ENCODE measurements around the gene DBF4B. TPM values are rescaled to one million over a fixed set of nuclear protein-coding genes. Genes with fewer than 3 reads are reported as not detected.
A peak's percentile ranks its signal among the peaks of the same experiment; 100 is the strongest.
"Not testable (repeated sequence)": the region's sequence is repeated elsewhere in the genome, so short reads cannot be mapped to it uniquely, and the experiment has no call there.

DBF4B gene
- polyA plus RNA-seq, 1 of the 3 experiments (the other 2 are of a cell fraction) = 8.3 TPM

GRCh38 chr17:44677136-44677535 lies 31.3 kb upstream of the DBF4B start (continued):
- TF ChIP-seq CTCF (IDR thresholded peaks at IDR 0.05) (no peak), NRF1 (IDR thresholded peaks at IDR 0.05; ENCODE audit: low read depth, low read length) (no peak), SMC3 (IDR thresholded peaks at IDR 0.05; ENCODE audit: low read depth, low read length) (no peak), TEAD4 (IDR thresholded peaks at IDR 0.05; ENCODE audit: borderline replicate concordance, insufficient read depth) (no peak)

DNA sequence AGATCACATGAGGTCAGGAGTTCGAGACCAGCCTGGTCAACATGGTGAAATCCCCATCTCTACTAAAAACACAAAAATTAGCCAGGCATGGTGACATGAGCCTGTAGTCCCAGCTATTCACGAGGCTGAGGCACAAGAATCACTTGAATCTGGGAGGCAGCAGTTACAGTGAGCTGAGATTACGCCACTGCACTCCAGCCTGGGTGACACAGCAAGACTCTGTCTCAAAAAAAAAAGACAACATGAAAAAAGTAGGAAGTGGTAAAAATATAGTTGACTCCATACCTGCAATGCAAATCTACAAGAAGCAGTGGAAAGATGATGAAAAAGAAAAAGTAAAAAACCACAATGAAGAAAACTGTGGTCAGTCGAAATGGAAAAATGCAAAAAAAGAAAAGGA lies 25.2 kb upstream of the DBF4B start:
- WGBS (ENCODE audit: low lambda C conversion rate) = 96% methylated on average over 4 of the region's 4 CpGs
- POLR2A ChIA-PET; H3F3A ChIP-seq (replicated peaks; ENCODE audit: insufficient read depth); H3K4me3 ChIP-seq (ENCODE audit: low read depth in 2 of 2, low read length in 1 of 2); H2AFZ ChIP-seq (ENCODE audit: low read depth); H3K9ac ChIP-seq; H4K20me1 ChIP-seq (ENCODE audit: insufficient read depth); H3K27ac ChIP-seq (ENCODE audit: low read depth in 2 of 2, low read length in 1 of 2); H3K4me1 ChIP-seq (ENCODE audit: control insufficient read depth in 1 of 2, insufficient read depth in 2 of 2, low read depth in 1 of 2, low read length in 1 of 2); H3K4me2 ChIP-seq; H3K9me2 ChIP-seq; H3K9me3 ChIP-seq; DNase-seq; H3K27me3 ChIP-seq (ENCODE audit: insufficient read depth): not testable (repeated sequence)
- CTCF ChIA-PET = interaction anchor here (1.3 to 6.0 kb wide), 2 partner anchors 11 to 14 kb away, joined by 3 to 29 read pairs; no protein-coding TSS in a partner anchor
- Histone ChIP-seq H3K79me2 (ENCODE audit: insufficient read depth) (peaks cover 29% of the 10 kb centered on the region), H3K36me3 (replicated peaks in 1 of 2; ENCODE audit: control insufficient read depth in 1 of 2, insufficient read depth in 2 of 2, low read length in 1 of 2) (peaks cover 26 to 44% of the 10 kb centered on the region in 2 experiments)

- H3K36me3 ChIP-seq (replicated peaks in 1 of 2; ENCODE audit: control insufficient read depth in 1 of 2, insufficient read depth in 2 of 2, low read length in 1 of 2) = peaks cover 7 to 14% of the 10 kb centered on the region in 2 experiments
- no peaks in the 10 kb centered on the region for H3K9me2 ChIP-seq
- H3K4me2 ChIP-seq = no peak overlapping the region
- TF ChIP-seq FOXM1 (IDR thresholded peaks at IDR 0.05; ENCODE audit: low read depth) (no peak), YY1 (IDR thresholded peaks at IDR 0.05; ENCODE audit: low read depth) (no peak), TCF12 (IDR thresholded peaks at IDR 0.05) (no peak)
- ChIA-PET POLR2A (interaction anchor here (0.6 kb wide), 1 partner anchor 29 kb away, joined by 4 read pairs; no protein-coding TSS in a partner anchor), CTCF (interaction anchor here (2.1 kb wide), 1 partner anchor 15 kb away, joined by 13 read pairs; no protein-coding TSS in a partner anchor)
- 100% methylated on average over 1 of the region's 1 CpG for WGBS (ENCODE audit: low lambda C conversion rate)
- H3K4me3 ChIP-seq (ENCODE audit: low read depth in 2 of 2, low read length in 1 of 2) = no peak overlapping the region
- no peak overlapping the region for H3K27ac ChIP-seq (ENCODE audit: low read depth in 2 of 2, low read length in 1 of 2)
- H3K27me3 ChIP-seq (ENCODE audit: insufficient read depth) = no peaks in the 10 kb centered on the region
- peaks cover 41% of the 10 kb centered on the region for H3K79me2 ChIP-seq (ENCODE audit: insufficient read depth)
- no peaks in the 10 kb centered on the region for H3K9me3 ChIP-seq
- peaks cover 7% of the 10 kb centered on the region for H3F3A ChIP-seq (replicated peaks; ENCODE audit: insufficient read depth)
- H4K20me1 ChIP-seq (ENCODE audit: insufficient read depth) = no peaks in the 10 kb centered on the region
- DNase-seq = no peak
- no peak overlapping the region for H3K9ac ChIP-seq
- H2AFZ ChIP-seq (ENCODE audit: low read depth) = no peak overlapping the region
- peaks cover 0 to 7% of the 10 kb centered on the region in 2 experiments; a peak in 1 of 4 replicates for H3K4me1 ChIP-seq (ENCODE audit: control insufficient read depth in 1 of 2, insufficient read depth in 2 of 2, low read depth in 1 of 2, low read length in 1 of 2)
Observed at GRCh38 chr17:44687756-44688155, 20.7 kb upstream of the DBF4B start.

DNA sequence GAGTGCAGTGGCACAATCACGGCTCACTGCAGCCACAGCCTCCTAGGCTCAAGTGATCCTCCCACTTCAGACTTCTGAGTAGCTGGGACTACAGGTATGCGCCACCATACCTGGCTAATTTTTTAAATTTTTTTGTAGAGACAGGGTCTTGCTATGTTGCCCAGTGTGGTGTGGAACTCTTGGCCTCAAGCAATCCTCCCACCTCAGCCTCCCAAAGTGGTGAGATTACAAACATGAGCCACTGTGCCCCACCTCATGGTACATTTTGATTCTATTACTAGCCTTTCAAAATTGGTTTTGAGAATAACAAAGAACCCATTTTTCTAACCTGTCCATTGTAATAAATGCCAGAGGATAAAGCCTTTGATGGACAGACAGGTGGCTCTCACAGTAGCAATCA lies 20.3 kb upstream of the DBF4B start:
- no peak for DNase-seq
- no peaks in the 10 kb centered on the region for H3K9me2 ChIP-seq
- H3K9ac ChIP-seq = no peak overlapping the region
- H3F3A ChIP-seq (replicated peaks; ENCODE audit: insufficient read depth) = peaks cover 7% of the 10 kb centered on the region
- H3K4me3 ChIP-seq (ENCODE audit: low read depth in 2 of 2, low read length in 1 of 2) = peak overlapping the region in 1 of 2 experiments; percentile 78; a peak in 1 of 4 replicates
- ChIA-PET POLR2A (no interaction called here), CTCF (interaction anchor here (2.1 kb wide), 1 partner anchor 16 kb away, joined by 13 read pairs; no protein-coding TSS in a partner anchor)
- peaks cover 38% of the 10 kb centered on the region for H3K79me2 ChIP-seq (ENCODE audit: insufficient read depth)
- 83% methylated on average over 2 of the region's 2 CpGs for WGBS (ENCODE audit: low lambda C conversion rate)
- H3K4me1 ChIP-seq (ENCODE audit: control insufficient read depth in 1 of 2, insufficient read depth in 2 of 2, low read depth in 1 of 2, low read length in 1 of 2) = peaks cover 0 to 7% of the 10 kb centered on the region in 2 experiments; a peak in 1 of 4 replicates
- peaks cover 3 to 12% of the 10 kb centered on the region in 2 experiments for H3K36me3 ChIP-seq (replicated peaks in 1 of 2; ENCODE audit: control insufficient read depth in 1 of 2, insufficient read depth in 2 of 2, low read length in 1 of 2)
- no peaks in the 10 kb centered on the region for H4K20me1 ChIP-seq (ENCODE audit: insufficient read depth)
- peak overlapping the region; percentile 92 for H3K4me2 ChIP-seq
- no peak overlapping the region for H2AFZ ChIP-seq (ENCODE audit: low read depth)
- no peaks in the 10 kb centered on the region for H3K27me3 ChIP-seq (ENCODE audit: insufficient read depth)
- H3K9me3 ChIP-seq = no peaks in the 10 kb centered on the region
- no peak overlapping the region for H3K27ac ChIP-seq (ENCODE audit: low read depth in 2 of 2, low read length in 1 of 2)
- TF ChIP-seq, protein P1, sequence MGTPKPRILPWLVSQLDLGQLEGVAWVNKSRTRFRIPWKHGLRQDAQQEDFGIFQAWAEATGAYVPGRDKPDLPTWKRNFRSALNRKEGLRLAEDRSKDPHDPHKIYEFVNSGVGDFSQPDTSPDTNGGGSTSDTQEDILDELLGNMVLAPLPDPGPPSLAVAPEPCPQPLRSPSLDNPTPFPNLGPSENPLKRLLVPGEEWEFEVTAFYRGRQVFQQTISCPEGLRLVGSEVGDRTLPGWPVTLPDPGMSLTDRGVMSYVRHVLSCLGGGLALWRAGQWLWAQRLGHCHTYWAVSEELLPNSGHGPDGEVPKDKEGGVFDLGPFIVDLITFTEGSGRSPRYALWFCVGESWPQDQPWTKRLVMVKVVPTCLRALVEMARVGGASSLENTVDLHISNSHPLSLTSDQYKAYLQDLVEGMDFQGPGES (IDR thresholded peaks at IDR 0.05; ENCODE audit: low read depth, low read length) = no peak
- TF ChIP-seq RXRA (IDR thresholded peaks at IDR 0.05; ENCODE audit: borderline replicate concordance, low read depth) = no peak
- no peak for TF ChIP-seq GABPA (IDR thresholded peaks at IDR 0.05; ENCODE audit: low read depth)
- TF ChIP-seq NRF1 (IDR thresholded peaks at IDR 0.05; ENCODE audit: low read depth, low read length) = no peak
- no peak for TF ChIP-seq GATA2 (CRISPR knock-in tag; IDR thresholded peaks at IDR 0.05)
- TF ChIP-seq SMC3 (IDR thresholded peaks at IDR 0.05; ENCODE audit: low read depth, low read length) = no peak
- no peak for TF ChIP-seq ELF1 (IDR thresholded peaks at IDR 0.05)
- TF ChIP-seq TCF12 (IDR thresholded peaks at IDR 0.05) = no peak
- no peak for TF ChIP-seq FOXJ3 (CRISPR knock-in tag; IDR thresholded peaks at IDR 0.05)
- TF ChIP-seq CTCF (IDR thresholded peaks at IDR 0.05) = no peak
- no peak for TF ChIP-seq YY1 (IDR thresholded peaks at IDR 0.05; ENCODE audit: low read depth)
- no peak for TF ChIP-seq RAD21 (IDR thresholded peaks at IDR 0.05; ENCODE audit: low read length)
